IPS-15b (cell line): ENCODE measurements around the gene SSNA1.

ENCODE experiments used
- H3K27me3 ChIP-seq: one replicate; pipeline ENCODE4 v1.6.1; 2013; ENCODE audit warnings: low read length; ENCODE audit not compliant: control insufficient read depth, insufficient read depth
- H3K36me3 ChIP-seq: one replicate; pipeline ENCODE4 v1.6.1; 2013; ENCODE audit warnings: low read length; ENCODE audit not compliant: control insufficient read depth, insufficient read depth
- H3K4me1 ChIP-seq: one replicate; pipeline ENCODE4 v1.6.1; 2013; ENCODE audit warnings: mild to moderate bottlenecking, low read length; ENCODE audit not compliant: control insufficient read depth, insufficient read depth
- H3K4me3 ChIP-seq: one replicate; pipeline ENCODE4 v1.5.1; 2013; ENCODE audit warnings: low read depth, low read length
- H3K9ac ChIP-seq: one replicate; pipeline ENCODE4 v1.6.1; 2013; ENCODE audit warnings: low read depth, mild to moderate bottlenecking, low read length
- H3K9me3 ChIP-seq: one replicate; pipeline ENCODE4 v1.6.1; 2013; ENCODE audit warnings: mild to moderate bottlenecking, low read length; ENCODE audit not compliant: control insufficient read depth, insufficient read depth

The SSNA1 gene

GRCh38 chr9:137202966-137203365, 14.5 kb downstream of the SSNA1 start:
- Histone ChIP-seq H3K4me3 (no peak overlapping the region), H3K4me1 (peaks cover 3% of the 10 kb centered on the region), H3K27me3 (no peaks in the 10 kb centered on the region), H3K36me3 (peaks cover 4% of the 10 kb centered on the region), H3K9me3 (no peaks in the 10 kb centered on the region), H3K9ac (no peak overlapping the region)

GRCh38 chr9:137204731-137205125, 16.3 kb downstream of the SSNA1 start:
- peak overlapping the region; percentile 98 for H3K4me3 ChIP-seq
- peaks cover 3% of the 10 kb centered on the region for H3K4me1 ChIP-seq
- H3K9ac ChIP-seq: peak overlapping the region; percentile 82
- H3K36me3 ChIP-seq: peaks cover 11% of the 10 kb centered on the region
- no peaks in the 10 kb centered on the region for H3K9me3 ChIP-seq
- no peaks in the 10 kb centered on the region for H3K27me3 ChIP-seq

- Histone ChIP-seq H3K4me1 (peaks cover 3% of the 10 kb centered on the region), H3K4me3 (peak within 1 kb of the TSS; percentile 98), H3K9ac (peak within 1 kb of the TSS; percentile 82), H3K36me3 (peaks cover 11% of the 10 kb centered on the region), H3K27me3 (no peaks in the 10 kb centered on the region), H3K9me3 (no peaks in the 10 kb centered on the region)
Measured at GRCh38 chr9:137205126-137206069, 16.9 kb downstream of the SSNA1 start, which contains the start of the genes NDOR1 and TMEM203. NDOR1 (plus strand) TSS chr9:137205700; CDS start chr9:137205778, 78 bp downstream. TMEM203 (minus strand) TSS chr9:137205648; CDS start chr9:137205414, 234 bp downstream.

- H3K4me1 ChIP-seq: peaks cover 3% of the 10 kb centered on the region
- H3K9me3 ChIP-seq: no peaks in the 10 kb centered on the region
- no peak overlapping the region for H3K9ac ChIP-seq
- no peaks in the 10 kb centered on the region for H3K27me3 ChIP-seq
- peak overlapping the region; percentile 98 for H3K4me3 ChIP-seq
- peaks cover 11% of the 10 kb centered on the region for H3K36me3 ChIP-seq
Measured at GRCh38 chr9:137206602-137207001, 18.1 kb downstream of the SSNA1 start.

- H3K4me1 ChIP-seq: no peaks in the 10 kb centered on the region
- H3K36me3 ChIP-seq: peaks cover 42% of the 10 kb centered on the region
- H3K27me3 ChIP-seq: no peaks in the 10 kb centered on the region
- no peak overlapping the region for H3K4me3 ChIP-seq
- H3K9me3 ChIP-seq: no peaks in the 10 kb centered on the region
- H3K9ac ChIP-seq: no peak overlapping the region
Measured at GRCh38 chr9:137211532-137211931, 23.1 kb downstream of the SSNA1 start.

GRCh38 chr9:137212520-137212919, 24.0 kb downstream of the SSNA1 start:
- no peak overlapping the region for H3K9ac ChIP-seq
- H3K4me3 ChIP-seq: no peak overlapping the region
- H3K4me1 ChIP-seq: no peaks in the 10 kb centered on the region
- no peaks in the 10 kb centered on the region for H3K27me3 ChIP-seq
- H3K9me3 ChIP-seq: no peaks in the 10 kb centered on the region
- peaks cover 41% of the 10 kb centered on the region for H3K36me3 ChIP-seq

GRCh38 chr9:137213160-137214060, 24.9 kb downstream of the SSNA1 start:
- Histone ChIP-seq H3K27me3 (no peaks in the 10 kb centered on the region), H3K4me3 (no peak overlapping the region), H3K36me3 (peaks cover 41% of the 10 kb centered on the region), H3K4me1 (no peaks in the 10 kb centered on the region), H3K9ac (no peak overlapping the region), H3K9me3 (no peaks in the 10 kb centered on the region)

- H3K4me1 ChIP-seq: no peaks in the 10 kb centered on the region
- H3K4me3 ChIP-seq: no peak overlapping the region
- H3K36me3 ChIP-seq: peaks cover 35% of the 10 kb centered on the region
- H3K9ac ChIP-seq: no peak overlapping the region
- no peaks in the 10 kb centered on the region for H3K27me3 ChIP-seq
- H3K9me3 ChIP-seq: no peaks in the 10 kb centered on the region
Measured at GRCh38 chr9:137214620-137215019, 26.1 kb downstream of the SSNA1 start.

- Histone ChIP-seq H3K9ac (no peak overlapping the region), H3K27me3 (no peaks in the 10 kb centered on the region), H3K4me1 (no peaks in the 10 kb centered on the region), H3K36me3 (peaks cover 35% of the 10 kb centered on the region), H3K9me3 (no peaks in the 10 kb centered on the region), H3K4me3 (no peak overlapping the region)
Measured at GRCh38 chr9:137215196-137215986, 26.9 kb downstream of the SSNA1 start.

GRCh38 chr9:137216188-137216965, 27.9 kb downstream of the SSNA1 start:
- H3K9ac ChIP-seq: no peak overlapping the region
- H3K36me3 ChIP-seq: peaks cover 35% of the 10 kb centered on the region
- H3K4me1 ChIP-seq: no peaks in the 10 kb centered on the region
- no peaks in the 10 kb centered on the region for H3K27me3 ChIP-seq
- no peak overlapping the region for H3K4me3 ChIP-seq
- H3K9me3 ChIP-seq: no peaks in the 10 kb centered on the region
